Central memory CD8-positive, alpha-beta T cell (primary cell): ENCODE data around the gene LYRM2.

Source experiments
- ATAC-seq: fragments of 150-1000 bp; cut with Tn5 transposase; replicated peaks from 2 replicates; pipeline ENCODE4 v1.10.0; 2022; ENCODE audit warnings: mild to moderate bottlenecking, moderate FRiP score, moderate number of reproducible peaks; ENCODE audit not compliant: poor library complexity, severe bottlenecking; ENCODE audit errors: extremely low read depth
- DNase-seq, 2 donors: peaks; one replicate each; pipeline ENCODE4 v3.0.0; 2021; ENCODE audit warnings: low spot score in 2 of 2
- H3K27ac Mint-ChIP-seq: one replicate; pipeline ENCODE4 v1.8.0; 2022; ENCODE audit warnings: low read depth, mild to moderate bottlenecking, moderate library complexity, mixed read lengths
- H3K27me3 Mint-ChIP-seq: one replicate; pipeline ENCODE4 v1.8.0; 2022; ENCODE audit warnings: mixed read lengths
- H3K36me3 Mint-ChIP-seq: one replicate; pipeline ENCODE4 v1.8.0; 2022; ENCODE audit warnings: mild to moderate bottlenecking, moderate library complexity, mixed read lengths; ENCODE audit not compliant: insufficient read depth
- H3K4me1 Mint-ChIP-seq: one replicate; pipeline ENCODE4 v1.8.0; 2022; ENCODE audit warnings: mixed read lengths
- H3K4me3 Mint-ChIP-seq: one replicate; pipeline ENCODE4 v1.8.0; 2022; ENCODE audit warnings: mild to moderate bottlenecking, moderate library complexity, mixed read lengths
- H3K9me3 Mint-ChIP-seq: one replicate; pipeline ENCODE4 v1.8.0; 2022; ENCODE audit warnings: mixed read lengths

Gene LYRM2

DNA sequence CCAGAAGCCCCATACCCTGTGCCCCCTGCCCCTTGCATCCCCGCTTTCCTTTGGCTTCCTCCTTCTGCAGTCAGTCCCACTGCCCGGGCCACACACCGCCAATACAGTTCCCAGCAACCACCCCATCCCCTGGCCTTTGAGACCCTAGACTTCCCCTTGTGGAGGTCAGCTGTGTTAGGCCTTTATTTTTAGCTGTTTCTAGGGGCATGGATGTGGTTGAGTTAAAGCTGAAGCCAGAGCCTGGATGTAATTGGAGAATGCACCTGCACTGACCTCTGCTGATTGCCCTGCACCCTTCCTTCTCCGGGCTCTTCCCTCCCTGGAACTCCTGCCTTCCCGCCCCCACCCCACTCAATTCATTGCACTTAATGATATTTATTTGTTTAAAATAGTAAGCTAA, 33.9 kb downstream of the LYRM2 start:
- H3K4me3 Mint-ChIP-seq: no peak overlapping the region
- H3K4me1 Mint-ChIP-seq: no peaks in the 10 kb centered on the region
- H3K9me3 Mint-ChIP-seq: no peaks in the 10 kb centered on the region
- H3K36me3 Mint-ChIP-seq: peaks cover 4% of the 10 kb centered on the region
- no peaks in the 10 kb centered on the region for H3K27me3 Mint-ChIP-seq
- no peak for ATAC-seq
- no peak overlapping the region for H3K27ac Mint-ChIP-seq
- DNase-seq: no peak

GRCh38 chr6:89602166-89602565, 36.4 kb downstream of the LYRM2 start:
- H3K36me3 Mint-ChIP-seq: peaks cover 2% of the 10 kb centered on the region
- no peaks in the 10 kb centered on the region for H3K9me3 Mint-ChIP-seq
- H3K4me1 Mint-ChIP-seq: no peaks in the 10 kb centered on the region
- no peak overlapping the region for H3K27ac Mint-ChIP-seq
- no peaks in the 10 kb centered on the region for H3K27me3 Mint-ChIP-seq
- ATAC-seq (no peak), DNase-seq (no peak)
- H3K4me3 Mint-ChIP-seq: no peak overlapping the region

GRCh38 chr6:89599727-89600126, 38.8 kb downstream of the LYRM2 start:
- peaks cover 2% of the 10 kb centered on the region for H3K36me3 Mint-ChIP-seq
- H3K9me3 Mint-ChIP-seq: no peaks in the 10 kb centered on the region
- DNase-seq (no peak), ATAC-seq (no peak)
- H3K27me3 Mint-ChIP-seq: no peaks in the 10 kb centered on the region
- H3K4me3 Mint-ChIP-seq: no peak overlapping the region
- H3K27ac Mint-ChIP-seq: no peak overlapping the region
- H3K4me1 Mint-ChIP-seq: peaks cover 12% of the 10 kb centered on the region

DNA sequence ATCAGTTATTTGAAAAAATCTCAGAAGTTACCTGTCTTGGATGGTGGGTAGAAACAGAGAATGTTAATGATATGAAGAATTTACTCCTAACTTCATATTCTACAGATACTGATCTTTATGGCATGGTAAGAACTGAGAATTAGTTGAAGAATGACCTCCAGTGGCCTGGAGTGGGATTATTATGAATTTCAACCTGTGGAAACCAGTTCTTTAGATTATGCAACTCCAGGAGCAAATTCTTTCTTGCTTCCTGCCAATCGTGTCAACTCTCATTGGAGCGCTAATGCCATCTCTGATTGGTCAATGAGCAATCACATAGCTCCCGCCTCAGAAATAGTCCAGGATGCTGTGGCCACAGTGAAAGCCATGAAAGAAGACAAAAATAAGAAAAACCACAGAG, 40.6 kb downstream of the LYRM2 start:
- Mint-ChIP-seq H3K27me3 (no peaks in the 10 kb centered on the region), H3K9me3 (no peaks in the 10 kb centered on the region), H3K4me1 (peaks cover 12% of the 10 kb centered on the region), H3K36me3 (no peaks in the 10 kb centered on the region), H3K4me3 (no peak overlapping the region), H3K27ac (no peak overlapping the region)
- ATAC-seq: no peak
- no peak for DNase-seq

DNA sequence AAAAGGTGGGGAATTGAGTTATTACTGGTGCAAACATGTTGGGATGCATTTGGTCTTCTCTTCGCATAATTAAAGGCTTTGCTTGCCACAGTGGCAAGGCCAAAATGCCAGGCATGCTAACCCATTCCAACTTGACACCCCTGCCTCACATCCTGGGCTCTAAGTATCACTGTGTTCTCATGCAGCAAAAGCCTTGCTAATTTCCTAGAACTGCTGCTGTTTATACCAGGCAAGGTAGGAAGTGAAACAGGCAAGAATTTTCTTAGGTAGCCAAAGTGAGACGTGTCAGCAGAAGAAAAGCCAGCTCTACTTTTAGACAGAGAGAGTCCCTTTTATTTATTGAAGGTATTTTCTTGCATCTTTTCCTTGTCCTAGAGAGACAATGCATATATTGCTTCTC, 41.2 kb downstream of the LYRM2 start:
- no peaks in the 10 kb centered on the region for H3K36me3 Mint-ChIP-seq
- no peak for ATAC-seq
- no peak for DNase-seq
- no peak overlapping the region for H3K27ac Mint-ChIP-seq
- peaks cover 12% of the 10 kb centered on the region for H3K4me1 Mint-ChIP-seq
- no peaks in the 10 kb centered on the region for H3K9me3 Mint-ChIP-seq
- no peaks in the 10 kb centered on the region for H3K27me3 Mint-ChIP-seq
- no peak overlapping the region for H3K4me3 Mint-ChIP-seq

DNA sequence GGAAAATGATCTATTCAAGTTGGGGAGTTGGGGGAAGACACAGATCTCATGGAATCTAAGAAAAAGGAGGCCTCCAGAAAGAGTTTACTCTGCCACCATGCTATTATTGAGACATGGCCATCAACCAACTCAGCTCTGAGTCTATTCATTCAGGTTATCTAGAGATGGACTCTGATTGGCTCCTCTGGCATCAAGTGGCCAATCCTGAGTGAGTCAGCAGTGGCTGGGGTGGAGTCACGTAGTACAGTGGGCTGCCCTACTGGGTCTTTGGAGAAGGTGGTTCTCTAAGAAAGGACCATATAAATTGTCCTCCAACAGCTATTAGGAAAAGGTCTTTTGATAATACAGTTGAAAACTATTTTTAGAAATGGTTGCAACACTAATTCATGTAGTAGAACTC, 42.1 kb downstream of the LYRM2 start:
- Mint-ChIP-seq H3K9me3 (no peaks in the 10 kb centered on the region), H3K27me3 (no peaks in the 10 kb centered on the region), H3K4me1 (peaks cover 12% of the 10 kb centered on the region), H3K27ac (peak overlapping the region; percentile 41), H3K4me3 (no peak overlapping the region), H3K36me3 (no peaks in the 10 kb centered on the region)
- DNase-seq: no peak
- no peak for ATAC-seq

DNA sequence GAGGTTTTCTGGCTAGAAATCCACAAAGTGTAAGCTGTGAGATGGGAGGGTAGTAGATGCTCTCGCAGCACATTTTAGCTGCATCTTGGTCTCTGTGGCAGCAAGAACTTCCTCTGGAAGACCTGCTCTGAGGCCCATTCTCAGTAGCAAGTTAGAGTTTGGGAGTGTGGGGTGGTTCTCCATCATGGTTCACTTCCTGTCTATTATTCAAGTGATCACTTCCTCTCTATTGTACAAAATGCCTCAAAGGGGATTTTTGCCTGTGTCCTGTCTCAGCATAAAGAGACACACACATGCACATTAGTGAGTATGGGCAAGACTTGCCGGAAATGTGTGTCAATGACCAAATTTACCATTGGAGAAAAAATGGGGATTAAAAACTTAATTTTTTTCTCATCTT, 42.5 kb downstream of the LYRM2 start:
- Mint-ChIP-seq H3K4me1 (peaks cover 12% of the 10 kb centered on the region), H3K27me3 (no peaks in the 10 kb centered on the region), H3K36me3 (no peaks in the 10 kb centered on the region), H3K27ac (peak overlapping the region; percentile 41), H3K9me3 (no peaks in the 10 kb centered on the region), H3K4me3 (no peak overlapping the region)
- peak; percentile 49 for ATAC-seq
- DNase-seq: no peak

GRCh38 chr6:89591745-89592144, 46.8 kb downstream of the LYRM2 start:
- DNase-seq (no peak), ATAC-seq (no peak)
- H3K36me3 Mint-ChIP-seq: no peaks in the 10 kb centered on the region
- no peak overlapping the region for H3K4me3 Mint-ChIP-seq
- H3K27ac Mint-ChIP-seq: no peak overlapping the region
- H3K4me1 Mint-ChIP-seq: peaks cover 12% of the 10 kb centered on the region
- no peaks in the 10 kb centered on the region for H3K9me3 Mint-ChIP-seq
- H3K27me3 Mint-ChIP-seq: no peaks in the 10 kb centered on the region

GRCh38 chr6:89590133-89590532, 48.4 kb downstream of the LYRM2 start:
- Mint-ChIP-seq H3K27ac (no peak overlapping the region), H3K27me3 (no peaks in the 10 kb centered on the region), H3K36me3 (no peaks in the 10 kb centered on the region), H3K9me3 (no peaks in the 10 kb centered on the region), H3K4me1 (no peaks in the 10 kb centered on the region), H3K4me3 (no peak overlapping the region)
- DNase-seq: no peak
- no peak for ATAC-seq

DNA sequence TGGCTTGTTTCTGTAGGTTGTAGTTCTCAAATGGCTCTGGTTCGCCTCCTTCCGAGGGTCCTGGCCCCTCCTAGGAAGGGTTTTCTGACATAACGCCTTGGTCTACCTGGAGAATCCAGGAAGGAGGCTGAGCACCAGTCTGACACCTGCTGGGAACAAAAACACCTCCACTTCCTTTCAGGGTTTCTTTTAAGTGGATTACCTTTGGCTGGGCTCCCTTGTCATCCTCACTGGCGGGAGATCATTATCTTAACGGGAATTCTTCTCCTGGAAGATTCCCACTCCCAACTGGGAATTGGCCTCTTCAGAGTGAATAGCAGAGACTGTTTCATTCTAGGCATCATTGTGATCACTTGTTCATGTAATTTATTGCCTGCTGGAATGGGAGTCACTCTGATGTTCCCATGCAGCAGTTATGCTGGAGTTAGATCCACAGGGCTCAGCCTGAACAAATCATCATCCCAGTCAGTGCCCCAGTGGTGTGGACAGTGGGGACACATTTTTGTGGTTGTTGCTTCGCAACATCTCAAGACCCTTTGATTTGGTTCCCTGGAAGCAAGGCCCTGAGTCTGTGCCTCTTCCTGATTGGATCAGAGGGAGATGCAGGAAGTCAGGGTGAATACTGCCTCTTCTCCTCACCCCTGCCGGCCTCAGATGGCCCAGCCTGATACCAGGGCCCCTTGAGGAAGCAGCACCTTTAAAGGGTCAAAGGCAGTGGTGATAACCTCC, 49.1 kb downstream of the LYRM2 start:
- Mint-ChIP-seq H3K27ac (no peak overlapping the region), H3K4me3 (no peak overlapping the region), H3K4me1 (no peaks in the 10 kb centered on the region), H3K9me3 (no peaks in the 10 kb centered on the region), H3K27me3 (no peaks in the 10 kb centered on the region), H3K36me3 (no peaks in the 10 kb centered on the region)
- ATAC-seq (no peak), DNase-seq (no peak)

GRCh38 chr6:89585154-89585553, 53.4 kb downstream of the LYRM2 start:
- ATAC-seq (no peak), DNase-seq (no peak)
- no peak overlapping the region for H3K27ac Mint-ChIP-seq
- peaks cover 2% of the 10 kb centered on the region for H3K36me3 Mint-ChIP-seq
- no peak overlapping the region for H3K4me3 Mint-ChIP-seq
- H3K27me3 Mint-ChIP-seq: no peaks in the 10 kb centered on the region
- H3K9me3 Mint-ChIP-seq: no peaks in the 10 kb centered on the region
- no peaks in the 10 kb centered on the region for H3K4me1 Mint-ChIP-seq

GRCh38 chr6:89584539-89584938, 54.0 kb downstream of the LYRM2 start:
- no peak for DNase-seq
- H3K36me3 Mint-ChIP-seq: peaks cover 2% of the 10 kb centered on the region
- no peaks in the 10 kb centered on the region for H3K4me1 Mint-ChIP-seq
- no peak overlapping the region for H3K4me3 Mint-ChIP-seq
- no peaks in the 10 kb centered on the region for H3K27me3 Mint-ChIP-seq
- no peaks in the 10 kb centered on the region for H3K9me3 Mint-ChIP-seq
- no peak overlapping the region for H3K27ac Mint-ChIP-seq
- ATAC-seq: no peak

- ATAC-seq (no peak), DNase-seq (no peak)
- Mint-ChIP-seq H3K4me1 (no peaks in the 10 kb centered on the region), H3K4me3 (no peak overlapping the region), H3K9me3 (no peaks in the 10 kb centered on the region), H3K27ac (no peak overlapping the region), H3K36me3 (peaks cover 2% of the 10 kb centered on the region), H3K27me3 (no peaks in the 10 kb centered on the region)
Observed at GRCh38 chr6:89583559-89583958, 55.0 kb downstream of the LYRM2 start.
